GM21528 (cell line): Measurements from ENCODE around the gene PCDHA7.
"Not testable (repeated sequence)": the region's sequence is repeated elsewhere in the genome, so short reads cannot be mapped to it uniquely, and the experiment has no call there.

Experiments used
- ATAC-seq: cut with Tn5 transposase; IDR thresholded peaks from one replicate; pipeline ENCODE4 v1.9.1; 2021; ENCODE audit warnings: mild to moderate bottlenecking, moderate library complexity; ENCODE audit not compliant: unreplicated experiment, low FRiP score

PCDHA7 gene

GRCh38 chr5:140821375-140822280 is 12.4 kb upstream of the PCDHA7 start, which contains the start of gene PCDHA5:
PCDHA5 (plus strand) TSS chr5:140821613.
- no peak for ATAC-seq

DNA sequence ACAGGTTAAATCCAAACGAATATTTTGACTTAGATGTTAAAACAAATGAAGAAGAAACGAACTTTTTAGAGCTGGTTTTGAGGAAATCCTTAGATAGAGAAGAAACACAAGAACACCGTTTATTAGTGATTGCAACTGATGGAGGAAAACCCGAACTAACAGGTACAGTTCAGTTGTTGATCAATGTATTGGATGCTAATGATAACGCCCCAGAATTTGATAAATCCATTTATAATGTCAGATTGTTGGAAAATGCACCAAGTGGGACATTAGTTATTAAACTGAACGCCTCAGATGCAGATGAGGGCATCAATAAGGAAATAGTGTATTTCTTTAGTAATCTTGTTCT is 11.8 kb upstream of the PCDHA7 start:
- no peak for ATAC-seq

GRCh38 chr5:140822969-140823368 is 11.1 kb upstream of the PCDHA7 start:
- not testable (repeated sequence) for ATAC-seq

GRCh38 chr5:140823475-140823874 is 10.6 kb upstream of the PCDHA7 start:
- ATAC-seq = no peak

- no peak for ATAC-seq
Measured at GRCh38 chr5:140827704-140828361, 6.2 kb upstream of the PCDHA7 start, which contains the start of gene PCDHA6. PCDHA6 (plus strand) TSS chr5:140827960; CDS start chr5:140828092, 132 bp downstream.

GRCh38 chr5:140828362-140828737 is 5.7 kb upstream of the PCDHA7 start:
- no peak for ATAC-seq

DNA sequence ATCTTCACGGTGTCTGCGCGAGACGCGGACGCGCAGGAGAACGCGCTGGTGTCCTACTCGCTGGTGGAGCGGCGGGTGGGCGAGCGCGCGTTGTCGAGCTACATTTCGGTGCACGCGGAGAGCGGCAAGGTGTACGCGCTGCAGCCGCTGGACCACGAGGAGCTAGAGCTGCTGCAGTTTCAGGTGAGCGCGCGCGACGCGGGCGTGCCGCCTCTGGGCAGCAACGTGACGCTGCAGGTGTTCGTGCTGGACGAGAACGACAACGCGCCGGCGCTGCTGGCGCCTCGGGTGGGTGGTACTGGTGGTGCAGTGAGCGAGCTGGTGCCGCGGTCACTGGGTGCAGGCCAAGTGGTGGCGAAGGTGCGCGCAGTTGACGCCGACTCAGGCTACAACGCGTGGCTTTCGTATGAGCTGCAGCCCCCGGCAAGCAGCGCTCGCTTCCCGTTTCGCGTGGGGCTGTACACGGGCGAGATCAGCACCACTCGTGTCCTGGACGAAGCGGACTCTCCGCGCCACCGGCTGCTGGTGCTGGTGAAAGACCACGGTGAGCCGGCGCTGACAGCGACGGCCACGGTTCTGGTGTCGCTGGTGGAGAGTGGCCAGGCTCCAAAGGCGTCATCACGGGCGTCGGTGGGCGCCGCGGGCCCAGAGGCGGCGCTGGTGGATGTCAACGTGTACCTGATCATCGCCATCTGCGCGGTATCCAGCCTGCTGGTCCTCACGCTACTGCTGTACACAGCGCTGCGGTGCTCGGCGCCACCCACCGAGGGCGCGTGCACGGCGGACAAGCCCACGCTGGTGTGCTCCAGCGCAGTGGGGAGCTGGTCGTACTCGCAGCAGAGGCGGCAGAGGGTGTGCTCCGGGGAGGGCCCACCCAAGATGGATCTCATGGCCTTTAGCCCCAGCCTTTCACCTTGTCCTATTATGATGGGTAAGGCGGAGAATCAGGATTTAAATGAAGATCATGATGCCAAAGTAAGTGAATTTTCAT is 4.3 kb upstream of the PCDHA7 start:
- not testable (repeated sequence) for ATAC-seq

GRCh38 chr5:140834439-140835008 is 455 bp downstream of the PCDHA7 start:
- ATAC-seq = not testable (repeated sequence)

GRCh38 chr5:140835622-140836510 is 1.8 kb downstream of the PCDHA7 start:
- ATAC-seq = no peak

GRCh38 chr5:140840978-140841962 is 7.2 kb downstream of the PCDHA7 start, which contains the start of gene PCDHA8:
PCDHA8 (plus strand) TSS chr5:140841187; CDS start chr5:140841322, 135 bp downstream.
- no peak for ATAC-seq

GRCh38 chr5:140842798-140843733 is 9.0 kb downstream of the PCDHA7 start:
- ATAC-seq = no peak

DNA sequence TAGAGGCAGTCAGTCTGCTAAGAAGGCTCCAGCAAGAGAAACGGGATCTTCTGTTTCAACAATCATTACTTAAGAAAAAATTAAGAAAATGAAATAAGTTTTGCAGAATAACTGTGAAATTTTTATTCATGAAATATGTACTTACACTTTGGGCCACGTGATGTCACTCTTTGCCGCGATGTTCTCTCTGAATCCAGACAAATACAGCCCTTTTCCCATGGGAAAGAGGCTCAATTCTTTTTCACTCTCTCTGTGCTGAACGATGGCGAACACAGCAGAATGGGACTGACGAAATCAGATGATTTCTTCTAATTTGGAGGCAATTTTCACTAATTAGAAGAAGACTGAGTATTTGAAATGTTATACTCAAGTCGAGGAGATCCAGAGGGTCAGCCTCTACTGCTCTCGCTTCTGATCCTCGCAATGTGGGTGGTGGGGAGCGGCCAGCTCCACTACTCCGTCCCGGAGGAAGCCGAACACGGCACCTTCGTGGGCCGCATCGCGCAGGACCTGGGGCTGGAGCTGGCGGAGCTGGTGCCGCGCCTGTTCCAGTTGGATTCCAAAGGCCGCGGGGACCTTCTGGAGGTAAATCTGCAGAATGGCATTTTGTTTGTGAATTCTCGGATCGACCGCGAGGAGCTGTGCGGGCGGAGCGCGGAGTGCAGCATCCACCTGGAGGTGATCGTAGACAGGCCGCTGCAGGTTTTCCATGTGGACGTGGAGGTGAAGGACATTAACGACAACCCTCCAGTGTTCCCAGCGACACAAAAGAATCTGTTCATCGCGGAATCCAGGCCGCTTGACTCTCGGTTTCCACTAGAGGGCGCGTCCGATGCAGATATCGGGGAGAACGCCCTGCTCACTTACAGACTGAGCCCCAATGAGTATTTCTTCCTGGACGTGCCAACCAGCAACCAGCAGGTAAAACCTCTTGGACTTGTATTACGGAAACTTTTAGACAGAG is 14.4 kb downstream of the PCDHA7 start, which contains the start of gene PCDHA9:
PCDHA9 (plus strand) TSS at position 244 of the 964 bp plus-strand sequence; CDS start at position 358, 114 bp downstream.
- ATAC-seq = not testable (repeated sequence)

DNA sequence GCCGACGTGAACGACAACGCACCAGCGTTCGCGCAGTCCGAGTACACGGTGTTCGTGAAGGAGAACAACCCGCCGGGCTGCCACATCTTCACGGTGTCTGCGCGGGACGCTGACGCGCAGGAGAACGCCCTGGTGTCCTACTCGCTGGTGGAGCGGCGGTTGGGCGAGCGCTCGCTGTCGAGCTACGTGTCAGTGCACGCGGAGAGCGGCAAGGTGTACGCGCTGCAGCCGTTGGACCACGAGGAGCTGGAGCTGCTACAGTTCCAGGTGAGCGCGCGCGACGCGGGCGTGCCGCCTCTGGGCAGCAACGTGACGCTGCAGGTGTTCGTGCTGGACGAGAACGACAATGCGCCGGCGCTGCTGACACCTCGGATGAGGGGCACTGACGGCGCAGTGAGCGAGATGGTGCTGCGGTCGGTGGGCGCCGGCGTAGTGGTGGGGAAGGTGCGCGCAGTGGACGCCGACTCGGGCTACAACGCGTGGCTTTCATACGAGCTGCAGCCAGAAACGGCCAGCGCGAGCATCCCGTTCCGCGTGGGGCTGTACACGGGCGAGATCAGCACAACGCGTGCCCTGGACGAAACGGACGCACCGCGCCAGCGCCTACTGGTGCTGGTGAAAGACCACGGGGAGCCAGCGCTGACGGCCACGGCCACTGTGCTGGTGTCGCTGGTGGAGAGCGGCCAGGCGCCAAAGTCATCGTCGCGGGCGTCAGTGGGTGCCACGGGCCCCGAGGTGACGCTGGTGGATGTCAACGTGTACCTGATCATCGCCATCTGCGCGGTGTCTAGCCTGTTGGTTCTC is 16.0 kb downstream of the PCDHA7 start:
- not testable (repeated sequence) for ATAC-seq

GRCh38 chr5:140855772-140856674 is 22.0 kb downstream of the PCDHA7 start, which contains the start of gene PCDHA10:
PCDHA10 (plus strand) TSS chr5:140855897; CDS start chr5:140856049, 152 bp downstream.
- ATAC-seq = no peak
